WTC11 (cell line): ENCODE data around the gene SLC15A1. TPM values are rescaled to one million over a fixed set of nuclear protein-coding genes. Genes with fewer than 3 reads are reported as not detected.

Experiments used
- ATAC-seq: fragments of 200-7000 bp; cut with Tn5 transposase; 2 replicates; pipeline ENCODE4 v1.10.0; 2021; ENCODE audit warnings: mild to moderate bottlenecking, moderate library complexity
- CTCF ChIA-PET: fragments of 300-600 bp; sonication (Branson Sonifier 250); formaldehyde crosslinking; loops from one replicate; lab custom pipeline; 2021; ENCODE audit warnings: antibody characterized with exemption; lab: Charles Lee
- POLR2A ChIA-PET: fragments of 350-600 bp; sonication (Branson Sonifier 250); formaldehyde crosslinking; loops from one replicate; lab custom pipeline; 2021; ENCODE audit warnings: antibody characterized with exemption; lab: Charles Lee
- DNase-seq: peaks from one replicate; pipeline ENCODE4 v3.0.0; 2021; ENCODE audit warnings: low spot score
- H3K27ac Mint-ChIP-seq: 2 replicates; pipeline ENCODE4 v1.8.0; 2021; ENCODE audit warnings: mixed read lengths
- H3K27me3 Mint-ChIP-seq: 2 replicates; pipeline ENCODE4 v1.8.0; 2021; ENCODE audit warnings: low read depth, mild to moderate bottlenecking, moderate library complexity, mixed read lengths
- H3K36me3 Mint-ChIP-seq: 2 replicates; pipeline ENCODE4 v1.8.0; 2021; ENCODE audit warnings: mixed read lengths
- H3K4me1 Mint-ChIP-seq: 2 replicates; pipeline ENCODE4 v1.8.0; 2022; ENCODE audit warnings: mixed read lengths
- H3K4me3 Mint-ChIP-seq: 2 replicates; pipeline ENCODE4 v1.8.0; 2021; ENCODE audit warnings: mild to moderate bottlenecking, moderate library complexity, mixed read lengths
- H3K9me3 Mint-ChIP-seq: 2 replicates; pipeline ENCODE4 v1.8.0; 2021; ENCODE audit warnings: mixed read lengths
- CBFB ChIP-seq: sonication (generic); formaldehyde crosslinking; IDR thresholded peaks from 2 replicates; pipeline ENCODE4 v1.8.1; 2022; ENCODE audit warnings: mild to moderate bottlenecking, low read depth, missing genetic modification reagents
- EMX1 ChIP-seq: fragments of 250-450 bp; sonication (Bioruptor Pico); IDR thresholded peaks from 2 replicates; pipeline ENCODE4 v1.8.0; 2021; ENCODE audit warnings: mild to moderate bottlenecking
- ETV6 ChIP-seq: sonication (generic); formaldehyde crosslinking; IDR thresholded peaks from 2 replicates; pipeline ENCODE4 v1.8.1; 2022; ENCODE audit warnings: mild to moderate bottlenecking, missing genetic modification reagents
- IRF2 ChIP-seq: sonication (generic); formaldehyde crosslinking; IDR thresholded peaks from 2 replicates; pipeline ENCODE4 v1.8.0; 2022; ENCODE audit warnings: low read depth, missing genetic modification reagents, borderline replicate concordance
- MXD4 ChIP-seq: fragments of 250-450 bp; sonication (Bioruptor Pico); IDR thresholded peaks from 2 replicates; pipeline ENCODE4 v1.8.0; 2021; ENCODE audit warnings: mild to moderate bottlenecking, moderate library complexity, borderline replicate concordance
- NFATC4 ChIP-seq: fragments of 250-450 bp; sonication (Bioruptor Pico); IDR thresholded peaks from 2 replicates; pipeline ENCODE4 v1.9.0; 2021; ENCODE audit warnings: mild to moderate bottlenecking
- NR1H2 ChIP-seq: sonication (generic); formaldehyde crosslinking; IDR thresholded peaks from 2 replicates; pipeline ENCODE4 v1.9.0; 2021; ENCODE audit warnings: mild to moderate bottlenecking, moderate library complexity, missing genetic modification reagents
- RELA ChIP-seq: sonication (generic); formaldehyde crosslinking; IDR thresholded peaks from 2 replicates; pipeline ENCODE4 v1.8.1; 2022; ENCODE audit warnings: missing genetic modification reagents, mild to moderate bottlenecking, borderline replicate concordance
- SOX15 ChIP-seq: fragments of 250-450 bp; sonication (Bioruptor Pico); IDR thresholded peaks from 2 replicates; pipeline ENCODE4 v1.9.0; 2021; ENCODE audit warnings: mild to moderate bottlenecking
- TEAD4 ChIP-seq: sonication (generic); formaldehyde crosslinking; IDR thresholded peaks from 2 replicates; pipeline ENCODE4 v1.8.0; 2022; ENCODE audit warnings: mild to moderate bottlenecking, missing genetic modification reagents
- TP53 ChIP-seq: sonication (generic); formaldehyde crosslinking; IDR thresholded peaks from 2 replicates; pipeline ENCODE4 v1.8.1; 2023; ENCODE audit warnings: mild to moderate bottlenecking, missing genetic modification reagents
- ZNF219 ChIP-seq: sonication (generic); formaldehyde crosslinking; IDR thresholded peaks from 2 replicates; pipeline ENCODE4 v1.8.0; 2023; ENCODE audit warnings: missing genetic modification reagents, mild to moderate bottlenecking, borderline replicate concordance
- ZNF396 ChIP-seq: fragments of 250-450 bp; sonication (Bioruptor Pico); IDR thresholded peaks from 2 replicates; pipeline ENCODE4 v1.8.0; 2021; ENCODE audit warnings: mild to moderate bottlenecking, moderate library complexity, borderline replicate concordance
- total RNA-seq: library from RNA; stranded (reverse); gene quantifications from 3 replicates; pipeline ENCODE4 v1.2.3, GENCODE V29; 2021
- TF ChIP-seq, protein P1 (sequence below): sonication (generic); formaldehyde crosslinking; IDR thresholded peaks from 2 replicates; pipeline ENCODE4 v1.8.0; 2023; ENCODE audit warnings: missing genetic modification reagents
- TF ChIP-seq, protein P2 (sequence below): sonication (generic); formaldehyde crosslinking; IDR thresholded peaks from 2 replicates; pipeline ENCODE4 v1.8.1; 2022; ENCODE audit warnings: low read depth, missing genetic modification reagents, borderline replicate concordance
- TF ChIP-seq, protein P3 (sequence below): fragments of 250-450 bp; sonication (Bioruptor Pico); IDR thresholded peaks from 2 replicates; pipeline ENCODE4 v1.8.0; 2021; ENCODE audit warnings: mild to moderate bottlenecking
- TF ChIP-seq, protein P4 (sequence below): sonication (generic); formaldehyde crosslinking; conservative IDR thresholded peaks from 2 replicates; pipeline ENCODE4 v1.8.1; 2023; ENCODE audit warnings: mild to moderate bottlenecking, low read depth, missing genetic modification reagents, moderate library complexity
- TF ChIP-seq, protein P5 (sequence below): sonication (generic); formaldehyde crosslinking; IDR thresholded peaks from 2 replicates; pipeline ENCODE4 v1.8.1; 2023; ENCODE audit warnings: mild to moderate bottlenecking, moderate library complexity, missing genetic modification reagents
- TF ChIP-seq, protein P6 (sequence below): fragments of 250-450 bp; sonication (Bioruptor Pico); conservative IDR thresholded peaks from 2 replicates; pipeline ENCODE4 v1.9.0; 2021; ENCODE audit warnings: mild to moderate bottlenecking

Gene SLC15A1
- total RNA-seq, 1 experiment from 2014 or later, result 2.3 TPM

DNA sequence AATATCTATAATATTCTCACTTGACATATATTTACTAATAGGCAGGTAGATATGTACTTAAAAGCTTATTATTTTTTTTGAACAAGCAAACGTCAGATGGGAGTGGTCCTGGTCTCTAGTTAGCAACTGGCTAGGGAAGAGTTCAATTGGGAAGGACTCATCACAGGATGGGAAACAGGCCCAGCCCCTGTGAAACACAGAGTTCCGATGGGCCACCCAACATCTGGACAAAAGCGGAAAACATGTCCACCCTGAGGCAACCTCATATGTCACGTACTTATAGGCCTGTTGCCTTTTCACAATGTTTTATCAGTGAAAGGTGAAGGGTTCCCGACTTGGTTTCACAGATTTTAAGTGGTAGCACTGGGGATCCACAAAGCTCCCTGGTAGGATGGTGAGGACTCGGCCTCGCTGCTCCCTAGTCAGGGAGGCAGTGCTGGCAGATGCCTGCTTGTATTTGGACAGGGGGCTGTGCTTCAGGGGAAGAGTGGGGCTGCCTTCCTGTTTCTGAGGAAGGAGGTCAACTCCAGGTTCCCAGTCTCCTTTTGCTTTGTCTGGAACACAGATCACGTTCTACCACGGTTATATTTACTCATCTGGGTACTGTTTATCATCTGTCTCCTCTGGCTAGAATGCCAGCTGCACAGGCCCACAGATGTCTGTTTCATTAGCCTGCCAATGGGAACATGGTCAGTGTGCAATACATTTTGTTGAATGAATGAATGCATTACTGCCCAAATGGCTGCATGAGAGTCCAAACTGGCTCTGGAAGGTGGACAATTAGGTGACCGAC, 49.4 kb upstream of the SLC15A1 start:
- Mint-ChIP-seq H3K27me3 (no peaks in the 10 kb centered on the region), H3K27ac (peak overlapping the region; percentile 41; the same call in 1 of the 2 replicates), H3K36me3 (no peaks in the 10 kb centered on the region; the same call in 1 of the 2 replicates), H3K9me3 (no peaks in the 10 kb centered on the region), H3K4me3 (no peak overlapping the region), H3K4me1 (peaks cover 11% of the 10 kb centered on the region)
- ATAC-seq (no peak), DNase-seq (no peak)
- TF ChIP-seq, protein P1, sequence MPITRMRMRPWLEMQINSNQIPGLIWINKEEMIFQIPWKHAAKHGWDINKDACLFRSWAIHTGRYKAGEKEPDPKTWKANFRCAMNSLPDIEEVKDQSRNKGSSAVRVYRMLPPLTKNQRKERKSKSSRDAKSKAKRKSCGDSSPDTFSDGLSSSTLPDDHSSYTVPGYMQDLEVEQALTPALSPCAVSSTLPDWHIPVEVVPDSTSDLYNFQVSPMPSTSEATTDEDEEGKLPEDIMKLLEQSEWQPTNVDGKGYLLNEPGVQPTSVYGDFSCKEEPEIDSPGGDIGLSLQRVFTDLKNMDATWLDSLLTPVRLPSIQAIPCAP, result no peak
- no peak for TF ChIP-seq IRF2 (CRISPR knock-in tag)
- TF ChIP-seq RELA, result no peak
- TF ChIP-seq NR1H2, result no peak
- TF ChIP-seq NFATC4 (CRISPR knock-in tag), result no peak
- TF ChIP-seq EMX1 (CRISPR knock-in tag), result no peak
- TF ChIP-seq SOX15 (CRISPR knock-in tag), result no peak
- no peak for TF ChIP-seq TP53
- TF ChIP-seq CBFB, result no peak
- TF ChIP-seq ZNF219, result no peak
- TF ChIP-seq, protein P2, sequence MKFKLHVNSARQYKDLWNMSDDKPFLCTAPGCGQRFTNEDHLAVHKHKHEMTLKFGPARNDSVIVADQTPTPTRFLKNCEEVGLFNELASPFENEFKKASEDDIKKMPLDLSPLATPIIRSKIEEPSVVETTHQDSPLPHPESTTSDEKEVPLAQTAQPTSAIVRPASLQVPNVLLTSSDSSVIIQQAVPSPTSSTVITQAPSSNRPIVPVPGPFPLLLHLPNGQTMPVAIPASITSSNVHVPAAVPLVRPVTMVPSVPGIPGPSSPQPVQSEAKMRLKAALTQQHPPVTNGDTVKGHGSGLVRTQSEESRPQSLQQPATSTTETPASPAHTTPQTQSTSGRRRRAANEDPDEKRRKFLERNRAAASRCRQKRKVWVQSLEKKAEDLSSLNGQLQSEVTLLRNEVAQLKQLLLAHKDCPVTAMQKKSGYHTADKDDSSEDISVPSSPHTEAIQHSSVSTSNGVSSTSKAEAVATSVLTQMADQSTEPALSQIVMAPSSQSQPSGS (CRISPR knock-in tag), result no peak
- TF ChIP-seq, protein P3, sequence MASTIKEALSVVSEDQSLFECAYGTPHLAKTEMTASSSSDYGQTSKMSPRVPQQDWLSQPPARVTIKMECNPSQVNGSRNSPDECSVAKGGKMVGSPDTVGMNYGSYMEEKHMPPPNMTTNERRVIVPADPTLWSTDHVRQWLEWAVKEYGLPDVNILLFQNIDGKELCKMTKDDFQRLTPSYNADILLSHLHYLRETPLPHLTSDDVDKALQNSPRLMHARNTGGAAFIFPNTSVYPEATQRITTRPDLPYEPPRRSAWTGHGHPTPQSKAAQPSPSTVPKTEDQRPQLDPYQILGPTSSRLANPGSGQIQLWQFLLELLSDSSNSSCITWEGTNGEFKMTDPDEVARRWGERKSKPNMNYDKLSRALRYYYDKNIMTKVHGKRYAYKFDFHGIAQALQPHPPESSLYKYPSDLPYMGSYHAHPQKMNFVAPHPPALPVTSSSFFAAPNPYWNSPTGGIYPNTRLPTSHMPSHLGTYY, result no peak
- TF ChIP-seq, protein P4, sequence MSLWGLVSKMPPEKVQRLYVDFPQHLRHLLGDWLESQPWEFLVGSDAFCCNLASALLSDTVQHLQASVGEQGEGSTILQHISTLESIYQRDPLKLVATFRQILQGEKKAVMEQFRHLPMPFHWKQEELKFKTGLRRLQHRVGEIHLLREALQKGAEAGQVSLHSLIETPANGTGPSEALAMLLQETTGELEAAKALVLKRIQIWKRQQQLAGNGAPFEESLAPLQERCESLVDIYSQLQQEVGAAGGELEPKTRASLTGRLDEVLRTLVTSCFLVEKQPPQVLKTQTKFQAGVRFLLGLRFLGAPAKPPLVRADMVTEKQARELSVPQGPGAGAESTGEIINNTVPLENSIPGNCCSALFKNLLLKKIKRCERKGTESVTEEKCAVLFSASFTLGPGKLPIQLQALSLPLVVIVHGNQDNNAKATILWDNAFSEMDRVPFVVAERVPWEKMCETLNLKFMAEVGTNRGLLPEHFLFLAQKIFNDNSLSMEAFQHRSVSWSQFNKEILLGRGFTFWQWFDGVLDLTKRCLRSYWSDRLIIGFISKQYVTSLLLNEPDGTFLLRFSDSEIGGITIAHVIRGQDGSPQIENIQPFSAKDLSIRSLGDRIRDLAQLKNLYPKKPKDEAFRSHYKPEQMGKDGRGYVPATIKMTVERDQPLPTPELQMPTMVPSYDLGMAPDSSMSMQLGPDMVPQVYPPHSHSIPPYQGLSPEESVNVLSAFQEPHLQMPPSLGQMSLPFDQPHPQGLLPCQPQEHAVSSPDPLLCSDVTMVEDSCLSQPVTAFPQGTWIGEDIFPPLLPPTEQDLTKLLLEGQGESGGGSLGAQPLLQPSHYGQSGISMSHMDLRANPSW (CRISPR knock-in tag), result no peak
- no peak for TF ChIP-seq ZNF396 (CRISPR knock-in tag)
- TF ChIP-seq TEAD4, result no peak
- TF ChIP-seq, protein P5, sequence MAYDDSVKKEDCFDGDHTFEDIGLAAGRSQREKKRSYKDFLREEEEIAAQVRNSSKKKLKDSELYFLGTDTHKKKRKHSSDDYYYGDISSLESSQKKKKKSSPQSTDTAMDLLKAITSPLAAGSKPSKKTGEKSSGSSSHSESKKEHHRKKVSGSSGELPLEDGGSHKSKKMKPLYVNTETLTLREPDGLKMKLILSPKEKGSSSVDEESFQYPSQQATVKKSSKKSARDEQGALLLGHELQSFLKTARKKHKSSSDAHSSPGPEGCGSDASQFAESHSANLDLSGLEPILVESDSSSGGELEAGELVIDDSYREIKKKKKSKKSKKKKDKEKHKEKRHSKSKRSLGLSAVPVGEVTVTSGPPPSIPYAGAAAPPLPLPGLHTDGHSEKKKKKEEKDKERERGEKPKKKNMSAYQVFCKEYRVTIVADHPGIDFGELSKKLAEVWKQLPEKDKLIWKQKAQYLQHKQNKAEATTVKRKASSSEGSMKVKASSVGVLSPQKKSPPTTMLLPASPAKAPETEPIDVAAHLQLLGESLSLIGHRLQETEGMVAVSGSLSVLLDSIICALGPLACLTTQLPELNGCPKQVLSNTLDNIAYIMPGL (CRISPR knock-in tag), result no peak
- TF ChIP-seq, protein P6, sequence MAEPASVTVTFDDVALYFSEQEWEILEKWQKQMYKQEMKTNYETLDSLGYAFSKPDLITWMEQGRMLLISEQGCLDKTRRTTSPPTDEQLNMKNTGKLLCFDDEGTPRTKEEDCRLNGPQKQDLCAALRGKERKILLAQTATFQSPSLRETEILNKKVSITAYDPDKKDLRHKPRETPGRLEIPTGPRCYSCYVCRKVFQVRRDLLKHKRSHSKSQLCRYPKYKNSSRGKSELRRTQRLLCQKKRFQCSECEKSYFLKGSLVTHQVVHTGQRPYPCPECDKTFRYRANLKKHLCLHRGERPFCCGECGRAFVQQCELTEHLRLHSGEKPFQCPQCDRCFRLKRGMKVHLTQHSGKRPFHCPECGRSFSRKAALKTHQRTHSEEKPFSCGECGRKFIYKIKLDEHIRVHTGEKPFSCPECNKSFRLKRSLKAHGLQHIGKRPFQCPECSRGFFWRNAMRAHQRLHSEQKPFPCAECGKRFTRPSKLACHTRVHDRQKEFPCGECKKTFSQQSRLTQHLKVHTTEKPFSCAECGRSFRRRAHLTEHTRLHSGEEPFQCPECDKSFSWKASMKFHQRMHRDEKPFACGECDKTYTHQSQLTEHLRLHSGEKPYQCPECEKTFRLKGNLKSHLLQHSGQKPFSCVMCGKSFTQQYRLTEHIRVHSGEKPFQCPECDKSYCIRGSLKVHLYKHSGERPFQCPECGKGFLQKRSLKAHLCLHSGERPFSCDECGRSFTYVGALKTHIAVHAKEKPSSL (CRISPR knock-in tag), result no peak
- no peak for TF ChIP-seq ETV6 (CRISPR knock-in tag)
- TF ChIP-seq MXD4, result no peak
- ChIA-PET POLR2A (no interaction called here), CTCF (interaction anchor here (0.8 kb wide), 1 partner anchor 204 kb away, joined by 3 read pairs; no protein-coding TSS in a partner anchor)
